Coronary artery (tissue), 2 donors: ENCODE results near the gene NAAA.

Experiments
- DNase-seq: peaks from one replicate; pipeline ENCODE4 v3.0.0-alpha.2; 2017; ENCODE audit warnings: low spot score
- H3K27ac ChIP-seq, 2 donors: fragments of 200-600 bp; sonication (generic); one replicate each; pipeline ENCODE4 v1.5.1; 2016 to 2019
- H3K4me3 ChIP-seq: fragments of 200-600 bp; sonication (generic); 2 replicates; pipeline ENCODE4 v1.5.1; 2016; ENCODE audit warnings: mild to moderate bottlenecking, moderate library complexity
- TF ChIP-seq, protein P1 (sequence below): fragments of 200-600 bp; sonication (generic); IDR thresholded peaks from one replicate; pipeline ENCODE4 v1.5.1; 2019; ENCODE audit warnings: antibody characterized with exemption

Gene NAAA

GRCh38 chr4:75940692-75941253 is at the start of gene NAAA:
Gene NAAA, minus strand, starts transcription at chr4:75941013. Its CDS starts 64 bp downstream, at chr4:75940949.
- Histone ChIP-seq H3K4me3 (peak within 1 kb of the TSS; percentile 98), H3K27ac (peak within 1 kb of the TSS; percentile 58 to 90)
- DNase-seq, result peak; percentile 88
- TF ChIP-seq, protein P1, sequence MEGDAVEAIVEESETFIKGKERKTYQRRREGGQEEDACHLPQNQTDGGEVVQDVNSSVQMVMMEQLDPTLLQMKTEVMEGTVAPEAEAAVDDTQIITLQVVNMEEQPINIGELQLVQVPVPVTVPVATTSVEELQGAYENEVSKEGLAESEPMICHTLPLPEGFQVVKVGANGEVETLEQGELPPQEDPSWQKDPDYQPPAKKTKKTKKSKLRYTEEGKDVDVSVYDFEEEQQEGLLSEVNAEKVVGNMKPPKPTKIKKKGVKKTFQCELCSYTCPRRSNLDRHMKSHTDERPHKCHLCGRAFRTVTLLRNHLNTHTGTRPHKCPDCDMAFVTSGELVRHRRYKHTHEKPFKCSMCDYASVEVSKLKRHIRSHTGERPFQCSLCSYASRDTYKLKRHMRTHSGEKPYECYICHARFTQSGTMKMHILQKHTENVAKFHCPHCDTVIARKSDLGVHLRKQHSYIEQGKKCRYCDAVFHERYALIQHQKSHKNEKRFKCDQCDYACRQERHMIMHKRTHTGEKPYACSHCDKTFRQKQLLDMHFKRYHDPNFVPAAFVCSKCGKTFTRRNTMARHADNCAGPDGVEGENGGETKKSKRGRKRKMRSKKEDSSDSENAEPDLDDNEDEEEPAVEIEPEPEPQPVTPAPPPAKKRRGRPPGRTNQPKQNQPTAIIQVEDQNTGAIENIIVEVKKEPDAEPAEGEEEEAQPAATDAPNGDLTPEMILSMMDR, result no peak

GRCh38 chr4:75989846-75990528 is 49.2 kb upstream of the NAAA start:
- Histone ChIP-seq H3K4me3 (peak overlapping the region; percentile 86), H3K27ac (peak overlapping the region; percentile 57 to 71)
- no peak for DNase-seq
- TF ChIP-seq, protein P1, result no peak

DNA sequence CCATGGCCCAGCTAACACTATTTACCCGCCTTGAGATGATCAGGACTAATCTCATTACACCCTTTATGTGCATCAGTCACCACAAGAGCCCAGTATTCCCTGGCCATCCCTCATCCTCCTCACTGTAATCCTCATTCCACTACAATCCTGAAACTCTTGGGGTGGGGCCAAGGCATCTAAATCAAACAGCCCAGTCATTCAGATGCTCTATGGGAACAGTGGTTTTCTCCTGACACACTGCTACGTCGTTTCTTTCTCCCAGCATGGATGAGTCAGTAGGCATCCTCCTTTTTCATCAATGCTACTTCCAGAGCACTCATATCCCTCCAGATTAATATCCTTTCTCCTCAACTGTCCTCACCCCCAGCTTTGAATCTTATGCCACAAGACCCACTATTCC is 44.3 kb upstream of the NAAA start:
- no peak for DNase-seq
- Histone ChIP-seq H3K4me3 (no peak overlapping the region), H3K27ac (no peak overlapping the region)
- TF ChIP-seq, protein P1, result no peak

GRCh38 chr4:75980576-75980975 is 39.8 kb upstream of the NAAA start:
- TF ChIP-seq, protein P1, result no peak
- no peak overlapping the region for H3K4me3 ChIP-seq
- no peak overlapping the region for H3K27ac ChIP-seq
- DNase-seq, result no peak

GRCh38 chr4:75976177-75976576 is 35.4 kb upstream of the NAAA start:
- no peak for DNase-seq
- no peak overlapping the region for H3K27ac ChIP-seq
- no peak overlapping the region for H3K4me3 ChIP-seq
- TF ChIP-seq, protein P1, result no peak

DNA sequence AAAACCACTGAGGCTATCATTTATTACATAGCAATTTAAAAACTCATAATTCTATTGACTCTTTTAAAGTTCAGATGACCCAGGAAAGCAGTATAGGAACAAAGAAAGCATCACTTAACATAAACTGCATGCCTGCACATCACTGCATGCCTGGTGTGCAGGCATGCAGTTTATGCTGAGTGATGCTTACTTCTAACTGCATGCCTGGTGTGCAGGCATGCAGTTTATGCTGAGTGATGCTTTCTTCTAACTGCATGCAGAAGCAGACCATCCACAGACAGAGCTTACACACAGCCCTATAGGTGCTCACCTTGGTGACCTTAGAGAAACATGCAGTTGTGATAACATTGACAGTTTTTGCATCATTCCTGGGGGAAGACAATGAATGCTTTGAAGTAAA is 33.0 kb upstream of the NAAA start:
- TF ChIP-seq, protein P1, result no peak
- DNase-seq, result no peak
- Histone ChIP-seq H3K27ac (no peak overlapping the region), H3K4me3 (no peak overlapping the region)

DNA sequence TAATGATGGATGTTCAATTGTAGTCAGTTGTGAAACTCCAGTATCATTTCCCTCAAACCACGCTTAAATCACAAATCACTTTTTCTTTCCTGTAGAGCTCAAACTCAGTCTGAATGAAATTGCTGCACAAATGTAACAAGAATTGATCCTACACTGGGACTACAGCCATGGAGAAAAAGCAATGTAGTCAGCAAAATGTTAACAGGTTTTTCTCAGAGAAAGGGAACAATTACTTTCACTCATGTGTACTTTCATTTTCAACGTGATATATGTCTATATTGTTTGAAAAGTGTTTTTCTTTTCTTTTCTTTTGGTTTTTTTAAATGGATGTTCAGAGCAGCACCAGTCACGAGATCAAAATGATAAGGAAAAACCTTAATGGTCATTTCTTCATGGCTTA is 27.3 kb upstream of the NAAA start:
- H3K27ac ChIP-seq, result no peak overlapping the region
- H3K4me3 ChIP-seq, result no peak overlapping the region
- DNase-seq, result no peak
- TF ChIP-seq, protein P1, result no peak
